ENCODE measurements around the gene RAD51B. TPM values are rescaled to one million over a fixed set of nuclear protein-coding genes. Genes with fewer than 3 reads are reported as not detected.

Gene RAD51B
- polyA plus RNA-seq, 10 donors = 5.3 to 10.7 (median 7.5) TPM

DNA sequence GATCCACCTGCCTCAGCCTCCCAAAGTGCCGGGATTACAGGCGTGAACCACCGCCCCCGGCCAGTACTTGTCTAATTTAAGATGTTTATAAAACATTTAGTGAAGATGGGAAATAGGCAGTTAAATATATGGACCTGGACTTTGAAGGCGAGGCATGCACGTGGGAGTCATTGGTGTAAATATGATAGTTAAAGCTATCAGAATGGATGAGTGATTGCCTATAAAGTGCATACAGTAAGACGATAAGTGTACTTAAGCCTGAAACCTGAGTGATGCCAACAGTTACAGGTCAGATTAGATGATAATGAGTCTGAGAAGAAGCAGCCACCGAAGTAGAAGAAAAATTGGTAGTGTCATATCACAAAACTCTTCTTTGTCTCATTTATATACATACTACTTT is 11.5 kb downstream of the RAD51B start:
- no peak for DNase-seq

DNA sequence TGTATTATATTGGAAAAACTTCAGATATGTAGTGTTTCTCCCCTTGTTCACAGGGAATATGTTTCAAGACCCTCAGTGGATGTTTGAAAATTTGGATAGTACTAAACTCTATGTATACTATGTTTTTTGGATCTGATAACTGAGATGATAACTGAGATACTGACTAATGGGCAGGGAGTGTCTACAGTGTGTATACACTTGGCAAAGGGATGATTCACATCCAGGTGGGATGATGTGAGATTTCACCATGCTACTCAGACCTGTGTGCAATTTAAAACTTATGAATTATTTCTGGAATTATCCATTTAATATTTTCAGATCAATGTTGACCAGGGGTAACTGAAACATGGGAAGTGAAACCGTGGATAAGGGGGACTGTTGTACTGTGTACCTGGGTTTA is 13.8 kb downstream of the RAD51B start:
- no peak for DNase-seq

DNA sequence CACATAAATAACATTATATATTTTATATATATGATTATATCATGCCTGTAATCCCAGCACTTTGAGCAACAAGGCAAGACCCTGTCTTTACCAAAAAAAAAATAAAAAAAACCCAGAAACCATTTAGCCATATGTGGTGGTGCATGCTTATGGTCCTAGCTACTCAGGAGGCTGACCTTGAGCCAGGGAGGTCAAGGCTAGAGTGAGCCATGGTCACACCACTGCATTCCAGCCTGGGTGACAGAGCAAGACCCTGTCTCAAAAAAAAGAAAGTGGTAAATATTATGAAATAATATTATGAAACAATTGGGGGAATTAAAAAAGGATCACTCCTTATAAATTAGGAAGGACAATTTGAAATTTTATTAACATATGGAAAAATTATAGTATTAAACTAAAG is 16.0 kb downstream of the RAD51B start:
- no peak for DNase-seq

DNA sequence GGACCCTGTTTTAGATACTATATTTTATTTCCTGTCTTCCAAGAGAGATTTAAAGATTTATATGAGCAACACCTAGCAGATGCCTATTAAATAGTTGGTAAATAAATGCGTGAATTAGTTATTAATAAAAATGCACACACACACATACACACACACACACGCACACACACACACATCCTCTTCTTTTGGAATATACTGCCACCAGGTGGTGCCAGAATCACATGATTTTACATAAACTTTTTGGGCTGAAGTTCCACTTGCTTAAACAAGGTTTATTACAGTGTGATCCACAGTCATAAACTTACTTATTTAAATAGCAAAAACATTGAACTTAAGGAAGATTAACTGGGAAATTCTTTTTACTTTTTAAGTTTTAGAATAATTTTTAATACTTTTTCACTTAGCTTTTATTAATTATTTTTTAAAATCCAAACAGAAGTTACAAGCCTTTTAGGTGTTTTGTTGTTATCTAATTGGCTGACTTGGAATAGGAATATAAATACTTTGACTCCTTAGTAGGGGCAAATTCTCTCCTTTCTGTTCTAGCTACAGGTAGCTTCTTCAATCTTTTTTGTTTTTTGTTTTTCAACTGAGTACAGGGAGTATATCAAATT is 17.5 kb downstream of the RAD51B start:
- peak; percentile 69 to 85 (median 76) for DNase-seq

GRCh38 chr14:67846029-67846610 is 26.5 kb downstream of the RAD51B start:
- no peak for DNase-seq

DNA sequence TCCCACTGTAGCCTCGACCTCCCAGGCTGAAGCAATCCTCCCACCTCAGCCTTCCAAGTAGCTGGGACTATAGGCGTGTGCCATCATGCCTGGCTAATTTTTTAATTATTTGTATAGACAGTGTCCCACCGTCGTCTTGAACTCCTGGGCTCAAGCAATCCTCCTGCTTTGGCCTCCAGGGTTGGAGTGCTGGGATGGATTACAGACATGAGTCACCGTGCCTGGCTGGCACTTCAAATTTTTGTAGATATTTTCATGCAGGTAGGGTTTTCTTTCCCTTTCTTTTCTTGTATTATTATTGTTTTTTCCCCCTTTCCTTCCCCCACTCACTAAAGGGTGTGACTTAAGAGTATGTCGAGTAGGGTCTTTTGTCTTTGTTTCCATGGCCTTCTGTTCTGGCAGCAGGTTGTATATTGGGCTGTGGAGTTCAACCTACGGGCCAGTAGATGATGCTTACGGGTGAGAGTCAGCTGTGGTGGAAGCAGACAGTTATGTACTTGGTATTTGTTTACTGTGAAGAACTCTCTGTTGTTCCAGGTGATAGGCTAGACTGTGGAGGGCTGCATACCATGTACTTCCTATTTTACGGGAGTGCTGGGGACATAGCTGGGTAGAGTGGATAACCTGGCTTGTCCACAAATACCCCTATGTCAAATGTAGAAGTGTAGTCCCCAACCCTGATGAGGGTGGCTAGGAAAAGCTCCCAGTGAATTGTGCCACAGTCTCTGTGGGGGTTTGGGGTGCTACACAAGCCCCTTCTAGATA is 30.7 kb downstream of the RAD51B start:
- no peak for DNase-seq

DNA sequence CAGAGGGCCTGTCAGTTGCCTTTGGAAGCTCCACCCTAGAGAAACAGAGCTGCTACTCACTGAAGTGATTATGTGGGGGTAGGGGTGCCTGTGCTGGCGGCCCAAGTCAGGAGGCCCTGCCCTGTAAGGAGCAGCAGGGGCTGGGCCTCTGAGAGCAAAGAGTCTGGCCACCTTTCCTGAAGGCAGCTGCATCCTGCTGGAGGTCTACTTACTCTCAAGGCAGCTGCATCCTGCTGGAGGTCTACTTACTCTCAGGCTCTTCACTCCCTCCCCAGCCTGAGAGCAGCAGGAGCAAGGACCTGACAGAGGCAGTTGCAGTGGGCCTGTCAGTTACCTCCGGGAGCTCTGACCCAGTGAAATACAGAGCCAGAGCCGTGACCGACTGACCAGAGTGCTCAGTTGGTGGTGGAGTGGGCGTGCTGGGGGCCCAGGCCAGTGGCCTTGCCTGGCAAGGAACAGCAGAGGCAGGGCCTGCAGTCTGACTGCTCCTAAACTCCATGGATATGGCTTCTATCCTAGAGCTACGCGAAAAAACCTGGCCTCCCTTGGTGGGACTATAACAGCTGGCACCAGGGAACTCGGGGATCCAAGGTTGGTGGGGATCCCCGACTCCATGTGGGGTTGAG is 32.3 kb downstream of the RAD51B start:
- DNase-seq = peak in 2 of 3 donors; percentile 15 to 49

DNA sequence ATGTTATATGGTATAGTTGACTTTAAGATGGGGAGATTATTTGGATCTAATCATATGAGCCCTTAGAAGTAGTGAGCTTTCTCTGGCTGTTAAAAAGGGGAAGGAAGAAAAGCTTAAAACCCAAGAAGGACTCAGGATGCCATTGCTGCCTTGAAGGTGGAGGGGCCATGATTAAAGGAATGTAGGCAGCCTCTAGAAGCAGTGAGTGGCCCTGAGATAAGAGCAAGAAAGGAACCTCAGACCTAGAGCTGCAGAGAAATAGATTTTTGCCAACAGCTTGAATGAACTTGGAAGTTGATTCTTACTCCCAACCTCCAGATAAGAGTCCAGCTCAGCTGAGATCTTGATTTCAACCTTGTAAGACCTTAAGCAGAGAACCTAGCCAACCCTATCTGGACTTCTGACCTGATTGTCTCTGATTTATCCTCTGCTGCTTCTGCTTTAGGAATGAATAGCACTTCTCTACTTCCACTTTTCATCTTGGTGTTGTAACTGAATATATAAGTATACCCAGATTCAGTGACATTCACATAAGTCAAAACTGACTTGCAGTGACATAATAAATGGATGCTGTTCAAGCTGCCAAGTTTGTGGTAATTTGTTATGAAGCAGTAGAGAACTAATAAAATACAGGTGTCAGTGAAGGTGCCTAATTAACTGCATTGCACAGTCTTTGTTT is 33.5 kb downstream of the RAD51B start:
- no peak for DNase-seq

- DNase-seq = no peak
Measured at GRCh38 chr14:67853715-67854114, 34.1 kb downstream of the RAD51B start.

DNA sequence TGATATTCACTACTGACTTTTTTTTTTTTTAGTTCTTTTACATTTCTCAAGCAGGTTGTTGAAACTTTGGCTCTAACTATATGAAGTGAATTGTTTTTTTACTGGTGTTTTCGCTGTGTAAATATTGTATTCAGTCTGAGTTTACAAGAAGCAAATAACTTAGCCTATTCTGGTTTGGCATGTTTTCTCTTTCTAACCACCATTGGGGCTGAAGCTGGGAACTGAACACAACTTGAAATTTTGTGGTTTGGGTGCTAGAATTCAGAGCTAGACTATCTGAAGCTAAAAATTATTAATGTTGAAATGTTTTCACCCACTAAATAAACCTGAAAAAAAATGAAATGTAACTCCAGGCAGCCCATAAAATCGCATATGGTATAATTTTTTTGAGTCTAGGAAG is 37.2 kb downstream of the RAD51B start:
- no peak for DNase-seq

GRCh38 chr14:67857778-67858350 is 38.3 kb downstream of the RAD51B start:
- no peak for DNase-seq

DNA sequence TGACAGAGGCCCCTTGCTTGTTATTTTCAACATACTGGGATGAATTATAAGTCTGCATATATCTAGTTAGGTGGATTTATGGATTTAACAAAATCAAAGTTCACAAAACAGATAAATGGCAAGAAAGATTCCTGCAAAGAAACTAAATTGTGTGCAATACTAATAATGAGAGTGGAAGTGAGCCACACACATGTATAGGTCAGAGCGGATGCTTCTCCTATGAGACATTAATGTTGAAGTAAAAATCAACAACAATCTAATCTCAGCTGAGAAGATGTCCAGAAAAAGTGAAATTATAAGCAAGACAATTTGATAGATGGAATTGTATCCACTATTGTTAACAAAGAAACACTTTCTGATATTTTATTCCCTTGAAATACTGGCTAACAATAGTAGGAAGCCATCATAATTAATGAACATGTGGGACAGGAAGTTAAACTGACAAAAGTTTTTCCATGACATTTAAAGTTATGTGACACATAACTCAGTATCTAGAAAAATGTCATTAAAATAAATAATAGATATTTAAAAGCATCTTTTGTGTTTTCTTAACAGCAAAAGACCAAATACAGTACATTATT is 39.7 kb downstream of the RAD51B start:
- DNase-seq = no peak

- DNase-seq = no peak
Measured at GRCh38 chr14:67863223-67863622, 43.6 kb downstream of the RAD51B start.

- DNase-seq = no peak
Measured at GRCh38 chr14:67875175-67876006, 55.8 kb downstream of the RAD51B start.

- DNase-seq = no peak
Measured at GRCh38 chr14:67879026-67879425, 59.4 kb downstream of the RAD51B start.

DNA sequence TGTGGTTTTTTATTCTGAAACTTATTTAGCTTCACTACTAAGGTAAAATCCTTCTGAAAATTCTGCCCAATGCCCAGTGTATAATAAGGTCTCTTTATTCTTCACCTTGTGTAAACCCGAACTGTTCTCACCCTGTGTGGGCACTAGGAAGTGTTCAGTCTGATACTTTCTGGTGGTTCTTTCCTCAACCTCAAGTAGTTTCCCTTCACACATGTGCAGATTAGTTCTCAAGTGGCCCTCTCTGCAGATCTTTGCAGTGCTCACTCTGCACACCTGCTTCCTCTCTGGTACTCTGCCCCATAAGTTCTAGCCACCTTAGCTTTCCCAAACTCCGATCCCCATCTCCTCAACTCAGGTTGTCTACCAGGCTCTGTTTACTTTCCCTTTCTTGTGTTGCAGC is 61.6 kb downstream of the RAD51B start:
- DNase-seq = no peak

DNA sequence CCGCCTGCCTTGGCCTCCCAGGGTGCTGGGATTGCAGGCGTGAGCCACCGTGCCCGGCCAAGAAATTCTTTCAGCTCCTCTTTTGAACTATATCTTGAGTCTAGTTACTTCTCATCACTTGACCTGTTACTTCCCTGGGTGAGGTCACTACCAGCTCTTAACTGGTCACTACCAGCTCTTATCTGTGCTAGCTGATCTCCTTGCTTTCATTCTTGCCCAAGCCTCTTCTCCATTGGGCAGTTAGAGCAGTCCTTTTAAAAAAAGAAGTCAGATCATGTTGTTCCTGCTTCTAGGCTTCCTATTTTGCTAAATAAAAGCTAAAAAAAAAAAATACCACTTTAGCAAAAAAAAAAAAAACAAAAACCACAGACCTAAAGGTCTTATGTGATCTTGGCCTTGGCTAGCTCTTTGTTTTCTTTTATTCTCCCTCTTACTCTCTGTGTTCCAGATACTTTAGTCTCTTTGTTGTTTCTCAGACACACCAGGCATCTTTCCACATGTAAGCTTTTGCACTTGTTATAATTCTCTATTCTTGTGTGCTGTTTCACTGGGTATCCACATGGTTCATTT is 63.5 kb downstream of the RAD51B start:
- peak in 1 of 3 donors; percentile 7 for DNase-seq

- DNase-seq = peak in 1 of 3 donors; percentile 52
Measured at GRCh38 chr14:67883717-67884116, 64.1 kb downstream of the RAD51B start.

- no peak for DNase-seq
Measured at GRCh38 chr14:67886191-67886590, 66.6 kb downstream of the RAD51B start.

- no peak for DNase-seq
Measured at GRCh38 chr14:67887478-67887877, 67.9 kb downstream of the RAD51B start.

Measured in muscle of back (tissue), 11 donors.